8988T (cell line): ENCODE data around the gene AGBL3.
"Not testable (repeated sequence)": the region's sequence is repeated elsewhere in the genome, so short reads cannot be mapped to it uniquely, and the experiment has no call there.

Experiments used
- DNase-seq: peaks from one replicate; pipeline ENCODE4 v3.0.0; 2011

AGBL3 gene

GRCh38 chr7:134966691-134967090, 19.6 kb upstream of the AGBL3 start:
- DNase-seq: no peak

DNA sequence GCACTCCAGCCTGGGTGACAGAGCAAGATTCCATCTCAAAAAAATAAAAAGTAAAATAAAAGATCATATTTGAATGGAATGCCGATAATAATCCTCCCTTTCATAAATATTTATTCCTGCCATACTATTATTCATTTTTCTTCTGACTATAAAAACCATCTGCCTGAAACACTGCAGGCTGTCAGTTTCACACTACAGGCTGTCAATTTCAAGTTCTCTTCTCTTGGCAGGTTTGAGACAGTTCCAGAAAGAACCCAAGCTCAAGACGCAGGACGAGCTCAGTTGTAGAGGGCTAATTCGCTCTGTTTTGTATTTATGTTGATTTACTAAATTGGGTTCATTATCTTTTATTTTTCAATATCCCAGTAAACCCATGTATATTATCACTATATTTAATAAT, 18.2 kb upstream of the AGBL3 start:
- no peak for DNase-seq

- DNase-seq: not testable (repeated sequence)
Measured at GRCh38 chr7:134981645-134982044, 4.7 kb upstream of the AGBL3 start.

DNA sequence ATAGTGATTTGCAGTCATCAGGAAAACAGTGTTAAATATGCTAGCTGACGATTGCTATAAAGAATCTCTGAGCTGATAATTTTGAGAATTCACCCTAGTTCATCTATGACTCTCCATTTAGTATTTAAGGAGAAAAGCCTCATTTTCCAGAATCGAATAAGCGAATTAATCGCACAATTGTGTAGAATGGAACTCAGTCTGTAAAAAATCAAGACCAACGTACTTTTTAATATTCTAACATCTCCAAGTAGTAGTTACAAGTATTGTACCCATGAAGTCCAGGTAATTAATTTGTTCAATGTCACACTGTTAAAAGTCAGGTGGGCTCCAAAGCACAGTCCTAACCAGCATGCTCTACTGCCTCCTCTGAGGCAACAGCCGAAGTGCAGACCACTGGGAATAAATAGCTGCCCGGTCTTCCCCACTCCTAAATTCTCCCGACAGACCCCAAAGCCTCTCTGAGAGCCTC, 380 bp upstream of the AGBL3 start:
- no peak for DNase-seq

DNA sequence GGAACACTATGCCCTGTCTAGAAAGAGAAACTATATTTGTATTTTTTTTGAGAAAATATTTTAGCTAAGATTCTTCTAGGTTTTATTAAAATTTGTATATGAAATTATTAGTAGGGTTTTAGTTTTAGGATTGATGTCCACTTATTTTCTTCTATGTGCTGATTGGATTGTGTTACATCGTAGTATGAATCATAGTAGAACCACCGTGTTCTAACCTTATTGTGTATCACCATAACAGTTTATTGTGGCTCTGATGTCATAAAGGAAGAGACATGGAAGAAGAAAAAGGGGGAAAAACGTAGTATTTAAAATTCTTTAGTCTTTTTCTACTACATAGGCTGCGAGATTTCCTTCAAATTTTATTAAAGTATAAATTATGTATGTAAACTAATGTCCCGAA, 1.9 kb downstream of the AGBL3 start:
- DNase-seq: no peak

DNA sequence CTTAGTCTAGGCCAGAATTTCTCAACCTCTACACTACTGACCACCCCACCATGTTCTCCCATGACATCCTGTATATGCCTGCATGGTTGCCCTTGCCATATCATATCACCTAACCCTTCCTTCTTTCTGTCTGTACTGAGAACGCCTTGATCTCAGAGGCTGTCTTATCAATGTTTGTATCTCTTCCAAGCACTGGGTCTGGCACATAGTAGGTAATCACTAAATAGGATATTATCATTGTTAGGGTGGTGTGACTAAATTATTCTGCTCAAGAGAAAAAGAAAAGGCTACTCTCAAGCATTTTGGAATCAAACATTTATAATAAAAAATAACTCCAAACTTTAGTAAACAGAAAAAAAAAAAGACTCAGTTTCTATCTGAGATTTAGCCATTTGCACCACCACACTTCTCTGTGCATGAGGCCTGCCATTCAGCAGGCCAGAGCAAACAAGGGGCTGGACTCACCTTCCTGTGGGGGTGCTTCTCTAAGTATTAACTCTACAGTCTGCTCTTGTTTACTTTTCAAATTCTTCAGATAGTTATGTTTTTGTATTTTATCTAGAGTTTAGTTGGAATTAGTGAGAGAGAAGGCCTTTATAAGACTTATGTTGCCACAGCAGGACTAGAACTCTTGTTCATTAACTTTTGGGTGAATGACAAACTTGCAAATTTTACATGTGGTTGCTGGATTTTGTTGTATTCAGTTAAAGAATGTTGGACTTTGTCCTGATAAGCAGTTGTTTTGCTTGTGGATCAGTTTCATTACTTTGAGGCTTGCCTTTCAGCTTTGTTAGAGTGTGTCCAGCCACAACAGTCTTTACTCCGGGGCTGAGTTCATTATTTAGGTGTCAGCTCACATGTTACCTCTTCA, 5.4 kb downstream of the AGBL3 start:
- DNase-seq: no peak

GRCh38 chr7:134992626-134993179, 6.4 kb downstream of the AGBL3 start:
- no peak for DNase-seq

DNA sequence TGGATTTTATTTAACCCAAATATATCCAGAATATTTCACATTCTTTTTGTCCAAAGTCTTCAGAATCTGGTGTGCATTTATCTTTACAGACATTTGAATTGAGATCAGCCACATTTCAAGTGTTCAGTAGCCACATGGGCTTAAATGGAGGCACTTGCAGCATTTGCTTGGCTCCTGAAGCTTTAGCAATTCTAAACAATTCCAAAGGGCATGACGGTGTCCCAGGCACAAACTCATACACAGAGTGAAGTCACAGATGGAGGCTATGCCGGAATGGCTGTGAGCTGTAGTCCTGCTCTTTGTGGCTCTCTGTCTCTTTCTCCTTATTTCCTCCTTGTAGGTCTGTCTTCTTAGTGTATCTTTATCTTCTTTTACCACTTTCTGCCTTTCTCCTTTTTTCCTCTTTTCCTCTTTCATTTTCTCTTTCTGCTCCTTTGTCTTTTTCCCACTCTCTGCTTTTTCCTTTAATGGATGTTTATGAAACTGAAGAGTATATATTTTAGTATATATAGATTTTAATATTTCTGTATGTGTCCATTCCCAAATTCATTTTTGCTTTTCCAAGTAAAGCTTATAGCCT, 7.7 kb downstream of the AGBL3 start:
- DNase-seq: no peak

- DNase-seq: no peak
Measured at GRCh38 chr7:134995239-134996096, 9.2 kb downstream of the AGBL3 start.

GRCh38 chr7:134996097-134996550, 9.8 kb downstream of the AGBL3 start:
- no peak for DNase-seq

- DNase-seq: no peak
Measured at GRCh38 chr7:134997214-134997885, 11.0 kb downstream of the AGBL3 start.

DNA sequence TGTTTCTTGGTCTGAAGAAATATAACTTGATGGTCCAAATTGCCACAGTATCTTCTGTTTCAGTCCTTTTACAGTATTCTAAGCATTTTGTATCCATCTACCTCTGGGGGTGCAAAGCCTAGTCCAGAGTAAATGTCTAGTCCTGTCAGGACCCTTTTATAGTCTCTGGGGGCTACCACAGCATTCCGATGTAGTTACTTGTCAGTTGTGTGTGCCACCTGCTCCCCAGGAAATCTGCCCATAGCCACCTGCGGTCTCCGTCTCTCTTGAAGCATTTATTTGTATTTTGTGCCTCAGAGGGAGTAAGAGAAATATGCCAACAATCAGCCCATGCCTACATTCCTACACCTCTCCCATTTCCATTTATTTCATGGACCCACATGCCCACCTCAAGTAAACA, 12.8 kb downstream of the AGBL3 start:
- DNase-seq: no peak

DNA sequence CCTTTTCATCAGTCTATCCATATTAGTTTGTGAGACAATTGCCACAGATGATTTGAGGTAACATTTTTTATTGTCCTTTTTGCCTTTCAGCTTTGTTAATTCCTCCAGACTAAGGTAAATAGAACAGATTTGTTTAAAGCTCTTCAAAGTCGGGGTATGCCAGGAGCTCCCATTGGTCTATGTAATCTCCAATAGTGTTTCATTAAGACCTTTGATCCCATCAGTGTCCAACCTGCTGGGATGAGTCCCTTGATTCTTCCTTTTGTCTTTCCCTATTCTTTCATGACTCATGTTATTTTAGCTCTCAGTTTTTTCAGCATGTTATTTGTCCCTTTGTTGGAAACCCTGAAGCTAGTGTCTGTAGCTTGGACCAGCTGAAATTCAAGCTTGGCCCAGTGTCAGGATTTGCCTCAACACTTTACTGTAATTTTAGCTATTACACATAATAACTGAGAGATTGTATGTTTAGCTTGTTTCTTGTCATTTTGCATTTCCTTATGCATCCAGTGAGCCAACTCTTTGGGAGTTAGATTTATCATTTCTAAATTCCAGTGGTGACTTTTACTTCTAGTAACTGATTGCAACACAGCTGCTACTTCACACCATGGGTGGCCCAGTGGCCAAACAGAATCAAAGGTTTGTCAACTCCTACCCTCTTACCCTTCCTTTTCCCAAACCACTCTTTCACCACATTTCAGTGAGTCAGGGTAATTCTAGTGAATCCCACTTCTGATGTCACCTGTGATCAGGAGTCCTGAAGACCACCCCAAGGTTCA, 15.3 kb downstream of the AGBL3 start:
- DNase-seq: no peak

GRCh38 chr7:135012229-135012628, 25.9 kb downstream of the AGBL3 start:
- DNase-seq: no peak

DNA sequence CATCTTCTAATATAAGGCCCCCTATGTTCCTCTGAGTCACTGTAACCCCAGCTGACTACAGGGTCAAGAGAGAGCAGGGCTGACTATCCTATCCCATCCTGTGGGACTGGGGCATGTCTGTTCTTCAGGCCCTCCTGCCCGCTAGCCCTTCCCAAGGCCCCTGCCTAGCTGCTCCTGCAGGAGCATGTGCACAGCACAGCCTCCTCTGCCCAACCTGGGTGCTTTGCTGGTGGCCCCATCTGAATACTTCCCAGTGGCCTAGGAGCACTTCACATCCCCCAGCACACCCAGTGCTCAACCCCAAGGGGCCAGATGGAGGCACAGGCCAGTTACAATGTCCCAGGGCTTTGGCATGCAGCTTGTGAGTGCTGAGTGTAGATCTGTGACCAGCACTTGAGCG, 37.3 kb downstream of the AGBL3 start:
- no peak for DNase-seq

GRCh38 chr7:135035252-135035651, 48.9 kb downstream of the AGBL3 start:
- no peak for DNase-seq

GRCh38 chr7:135067017-135067416, 80.7 kb downstream of the AGBL3 start:
- not testable (repeated sequence) for DNase-seq

- no peak for DNase-seq
Measured at GRCh38 chr7:135074096-135074495, 87.8 kb downstream of the AGBL3 start.

GRCh38 chr7:135074531-135074930, 88.2 kb downstream of the AGBL3 start:
- DNase-seq: no peak

DNA sequence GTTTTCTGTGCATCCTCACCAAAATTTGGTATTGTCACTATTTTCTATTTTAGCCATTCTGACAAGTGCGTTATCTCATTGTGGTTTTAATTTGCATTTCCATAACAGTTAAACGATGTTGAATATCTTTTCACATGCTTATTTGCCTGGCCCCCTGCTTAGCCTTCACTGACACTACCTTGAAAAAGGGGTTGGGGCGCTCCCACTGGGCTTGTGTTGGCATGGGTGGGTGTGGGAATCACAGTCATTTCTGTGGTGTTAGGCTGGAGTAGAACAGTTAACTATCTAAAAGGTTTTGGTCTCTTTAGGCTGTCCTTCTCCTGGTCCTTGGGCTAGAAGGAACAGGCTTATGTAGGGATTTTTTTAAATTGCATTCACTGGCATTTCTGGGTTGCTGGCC, 89.4 kb downstream of the AGBL3 start:
- DNase-seq: no peak

DNA sequence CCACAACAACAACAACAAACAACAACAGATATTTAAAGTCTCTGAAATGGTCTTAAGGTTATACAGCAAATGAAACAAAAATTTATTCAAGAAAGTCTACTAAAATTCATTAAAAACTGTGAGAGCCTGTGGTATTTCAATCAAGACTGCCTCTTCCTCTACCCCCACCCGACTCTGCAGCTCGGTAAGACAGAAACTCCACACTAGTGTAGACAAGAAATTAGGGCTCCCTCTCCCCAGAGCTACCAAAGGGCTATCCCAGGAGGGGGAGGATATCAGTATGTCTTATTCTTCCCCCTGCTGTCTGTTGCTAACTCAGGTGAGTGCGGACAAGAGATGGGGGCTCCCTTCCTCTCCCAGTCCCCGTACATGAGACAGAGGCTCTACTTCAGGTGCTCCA, 90.6 kb downstream of the AGBL3 start:
- DNase-seq: no peak

DNA sequence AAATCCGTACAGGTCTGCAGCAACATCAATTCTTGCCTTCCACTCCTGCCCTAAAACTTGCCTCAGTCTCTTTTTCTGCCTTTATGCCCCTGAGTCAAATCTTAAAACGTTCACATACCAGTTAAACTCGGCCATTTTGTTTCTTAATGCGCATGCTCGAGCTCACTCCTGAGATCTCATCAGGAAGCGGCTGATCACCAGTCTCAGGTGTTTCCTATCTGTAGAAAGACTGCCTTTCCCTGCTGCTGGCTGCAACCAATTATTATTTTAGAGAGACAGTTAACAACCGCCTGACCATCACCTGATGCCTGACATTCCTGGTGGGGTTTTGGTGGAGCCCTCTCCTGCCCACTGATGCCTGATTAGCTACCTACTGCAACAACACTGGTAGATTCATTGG, 91.3 kb downstream of the AGBL3 start:
- DNase-seq: no peak
